AG04449 (cell line): ENCODE results near the gene HYKK.

ENCODE experiments used
- CTCF ChIA-PET: fragments of 350-600 bp; formaldehyde crosslinking; extraction: SDS; loops from one replicate; lab custom pipeline; 2021; ENCODE audit warnings: antibody characterized with exemption; lab: Yijun Ruan, JAX
- POLR2A ChIA-PET: fragments of 400-600, 350-600 bp; formaldehyde crosslinking; extraction: SDS; loops from one replicate; lab custom pipeline; 2020; ENCODE audit warnings: antibody characterized with exemption, inconsistent platforms; lab: Yijun Ruan, JAX
- DNase-seq: peaks from one replicate; pipeline ENCODE4 v3.0.0-alpha.2; 2010; ENCODE audit warnings: low read depth, low spot score
- H3K4me3 ChIP-seq: 2 replicates; pipeline ENCODE4 v1.5.1; 2011; ENCODE audit warnings: low read depth, mild to moderate bottlenecking, control low read depth, low read length
- CTCF ChIP-seq: IDR thresholded peaks from one replicate; pipeline ENCODE4 v1.5.1; 2011; ENCODE audit warnings: mild to moderate bottlenecking, moderate library complexity, low read length, control low read depth, inconsistent platforms; ENCODE audit not compliant: insufficient read depth; ENCODE audit errors: missing control alignments

The HYKK gene

GRCh38 chr15:78563092-78563491 is 55.7 kb downstream of the HYKK start:
- H3K4me3 ChIP-seq: no peak overlapping the region
- no peak for TF ChIP-seq CTCF
- POLR2A ChIA-PET: no interaction called here
- CTCF ChIA-PET: interaction anchor here (0.9 kb wide), 1 partner anchor 12 kb away, joined by 3 read pairs; no protein-coding TSS in a partner anchor
- no peak for DNase-seq

GRCh38 chr15:78564743-78565096 is 57.3 kb downstream of the HYKK start:
- ChIA-PET CTCF (interaction anchor here (1.1 to 2.2 kb wide), 2 partner anchors 8 to 13 kb away, joined by 3 to 7 read pairs; no protein-coding TSS in a partner anchor), POLR2A (interaction anchor here (0.6 to 1.7 kb wide), 3 partner anchors 18 to 74 kb away, joined by 3 to 4 read pairs (median 4); partner anchors contain the start of gene PSMA4)
- H3K4me3 ChIP-seq: peak overlapping the region; percentile 77
- DNase-seq: no peak
- no peak for TF ChIP-seq CTCF

GRCh38 chr15:78565097-78565950 is 57.9 kb downstream of the HYKK start, which contains the start of gene CHRNA5:
CHRNA5 (plus strand) TSS chr15:78565520; CDS start chr15:78565720, 200 bp downstream.
- TF ChIP-seq CTCF: no peak
- no peak for DNase-seq
- peak within 1 kb of the TSS; percentile 77 for H3K4me3 ChIP-seq
- ChIA-PET POLR2A (interaction anchor here (0.6 to 1.7 kb wide), 3 partner anchors 19 to 74 kb away, joined by 3 to 4 read pairs (median 4); partner anchors contain the start of gene PSMA4), CTCF (interaction anchor here (1.2 to 2.2 kb wide), 7 partner anchors 10 to 145 kb away, joined by 3 to 13 read pairs (median 4); no protein-coding TSS in a partner anchor)

- DNase-seq: no peak
- peak; percentile 28 for TF ChIP-seq CTCF
- peak overlapping the region; percentile 77 for H3K4me3 ChIP-seq
- CTCF ChIA-PET: interaction anchor here (1.2 to 2.2 kb wide), 7 partner anchors 9 to 144 kb away, joined by 3 to 13 read pairs (median 4); no protein-coding TSS in a partner anchor
- POLR2A ChIA-PET: interaction anchor here (1.5 to 1.7 kb wide), 2 partner anchors 20 to 26 kb away, joined by 4 read pairs; partner anchors contain the start of gene PSMA4
These were observed 58.8 kb downstream of the HYKK start for GRCh38 chr15:78565951-78566774.

- no peak overlapping the region for H3K4me3 ChIP-seq
- ChIA-PET CTCF (no interaction called here), POLR2A (no interaction called here)
- no peak for DNase-seq
- no peak for TF ChIP-seq CTCF
These were observed 60.2 kb downstream of the HYKK start for GRCh38 chr15:78567531-78567930.
